Measurements from ENCODE around the gene FAM107B. TPM values are rescaled to one million over a fixed set of nuclear protein-coding genes. Genes with fewer than 3 reads are reported as not detected.

FAM107B gene
- total RNA-seq, 4 donors from 2014 or later = 24.1 to 69.7 (median 43.2) TPM

GRCh38 chr10:14579405-14579804 lies 195.3 kb downstream of the FAM107B start:
- intact Hi-C loops (cut with DNase I; ENCODE audit: low total_unique reads) = no loop called here
- Histone ChIP-seq H3K4me1 (peaks cover 0 to 5% of the 10 kb centered on the region in 2 donors), H3K4me3 (no peak overlapping the region), H3K36me3 (no peaks in the 10 kb centered on the region), H3K9me3 (no peaks in the 10 kb centered on the region), H3K27me3 (no peaks in the 10 kb centered on the region), H3K27ac (peak overlapping the region in 1 of 2 donors; percentile 58)
- DNase-seq = no peak
- TF ChIP-seq POLR2A (IDR thresholded peaks at IDR 0.05) (no peak), CTCF (IDR thresholded peaks at IDR 0.05) (no peak)

GRCh38 chr10:14578060-14578952 lies 196.4 kb downstream of the FAM107B start:
- H3K27me3 ChIP-seq = no peaks in the 10 kb centered on the region
- no peak overlapping the region for H3K4me3 ChIP-seq
- no peaks in the 10 kb centered on the region for H3K36me3 ChIP-seq
- DNase-seq = no peak
- H3K4me1 ChIP-seq = peaks cover 0 to 5% of the 10 kb centered on the region in 2 donors
- H3K9me3 ChIP-seq = no peaks in the 10 kb centered on the region
- intact Hi-C loops (cut with DNase I; ENCODE audit: low total_unique reads) = no loop called here
- H3K27ac ChIP-seq = peak overlapping the region in 1 of 2 donors; percentile 58
- no peak for TF ChIP-seq POLR2A (IDR thresholded peaks at IDR 0.05)
- TF ChIP-seq CTCF (IDR thresholded peaks at IDR 0.05) = no peak

DNA sequence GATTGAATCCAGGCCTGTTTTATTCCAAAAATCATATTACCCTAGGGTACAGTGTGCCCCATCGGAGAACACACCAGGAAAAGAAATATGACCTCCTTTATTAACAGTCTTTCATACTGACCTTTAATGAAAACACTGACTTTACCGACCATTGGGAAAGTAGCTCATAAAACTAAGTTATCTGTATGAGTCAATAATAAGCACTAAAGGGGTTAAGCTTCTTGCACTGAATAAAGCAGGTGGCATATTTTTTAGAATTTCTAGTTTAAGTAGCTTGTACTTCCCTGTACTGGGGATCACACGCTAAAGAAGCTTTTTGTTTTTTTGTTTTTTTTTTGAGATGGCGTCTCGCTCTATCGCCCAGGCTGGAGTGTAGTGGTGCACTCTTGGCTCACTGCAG lies 199.8 kb downstream of the FAM107B start:
- Histone ChIP-seq H3K36me3 (no peaks in the 10 kb centered on the region), H3K4me3 (no peak overlapping the region), H3K27me3 (no peaks in the 10 kb centered on the region), H3K9me3 (no peaks in the 10 kb centered on the region), H3K4me1 (peaks cover 0 to 5% of the 10 kb centered on the region in 2 donors), H3K27ac (no peak overlapping the region)
- no peak for DNase-seq
- TF ChIP-seq POLR2A (IDR thresholded peaks at IDR 0.05) (no peak), CTCF (IDR thresholded peaks at IDR 0.05) (no peak)
- intact Hi-C loops (cut with DNase I; ENCODE audit: low total_unique reads) = no loop called here

DNA sequence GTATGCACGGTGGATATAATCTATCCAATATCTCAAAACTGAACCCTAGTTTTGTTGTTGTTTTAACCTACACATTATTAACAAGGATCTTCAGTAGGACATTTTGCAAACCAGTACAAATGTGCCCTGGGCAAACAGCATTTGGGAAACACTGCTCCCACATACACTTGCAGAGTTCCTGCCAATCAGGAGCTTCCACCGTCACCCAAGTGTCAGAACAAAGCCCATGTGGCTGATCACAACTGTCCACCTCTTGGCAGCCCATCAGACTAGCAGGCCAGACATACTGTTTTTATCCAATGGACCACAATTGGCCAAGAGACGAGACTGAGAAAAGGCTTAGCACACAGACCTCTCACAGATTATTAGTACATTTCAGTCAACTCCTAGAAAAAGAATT lies 200.4 kb downstream of the FAM107B start:
- intact Hi-C loops (cut with DNase I; ENCODE audit: low total_unique reads) = no loop called here

More for the DNA sequence above, 200.4 kb downstream of the FAM107B start:
- no peak overlapping the region for H3K27ac ChIP-seq
- H3K4me1 ChIP-seq = peaks cover 0 to 5% of the 10 kb centered on the region in 2 donors
- DNase-seq = no peak
- no peak overlapping the region for H3K4me3 ChIP-seq
- TF ChIP-seq POLR2A (IDR thresholded peaks at IDR 0.05) = no peak
- no peak for TF ChIP-seq CTCF (IDR thresholded peaks at IDR 0.05)
- H3K9me3 ChIP-seq = no peaks in the 10 kb centered on the region
- no peaks in the 10 kb centered on the region for H3K27me3 ChIP-seq
- no peaks in the 10 kb centered on the region for H3K36me3 ChIP-seq

Measured in uterus (tissue), 4 donors.